GM19099 (cell line): Measurements from ENCODE around the gene EPHA6.

ENCODE experiments used
- POLR2A ChIP-seq: IDR thresholded peaks from 3 replicates; pipeline ENCODE4 v1.6.1; 2011; ENCODE audit warnings: low read depth; ENCODE audit not compliant: insufficient read length; ENCODE audit errors: extremely low read depth

The EPHA6 gene

GRCh38 chr3:96863129-96863740 is 48.8 kb downstream of the EPHA6 start:
- TF ChIP-seq POLR2A, result no peak

- no peak for TF ChIP-seq POLR2A
These were observed 51.2 kb downstream of the EPHA6 start for GRCh38 chr3:96865605-96866004.

- TF ChIP-seq POLR2A, result no peak
These were observed 54.9 kb downstream of the EPHA6 start for GRCh38 chr3:96869316-96869715.

- no peak for TF ChIP-seq POLR2A
These were observed 63.1 kb downstream of the EPHA6 start for GRCh38 chr3:96877510-96877909.

- no peak for TF ChIP-seq POLR2A
These were observed 85.6 kb downstream of the EPHA6 start for GRCh38 chr3:96900031-96900430.

- no peak for TF ChIP-seq POLR2A
These were observed 86.2 kb downstream of the EPHA6 start for GRCh38 chr3:96900566-96900965.

GRCh38 chr3:96915445-96915844 is 101.1 kb downstream of the EPHA6 start:
- no peak for TF ChIP-seq POLR2A

GRCh38 chr3:96931119-96931862 is 116.9 kb downstream of the EPHA6 start:
- no peak for TF ChIP-seq POLR2A

- TF ChIP-seq POLR2A, result no peak
These were observed 144.5 kb downstream of the EPHA6 start for GRCh38 chr3:96958856-96959255.

- no peak for TF ChIP-seq POLR2A
These were observed 145.1 kb downstream of the EPHA6 start for GRCh38 chr3:96959474-96959873.

GRCh38 chr3:96959901-96960641 is 145.7 kb downstream of the EPHA6 start:
- TF ChIP-seq POLR2A, result no peak

GRCh38 chr3:96960661-96961330 is 146.4 kb downstream of the EPHA6 start:
- no peak for TF ChIP-seq POLR2A

- no peak for TF ChIP-seq POLR2A
These were observed 147.2 kb downstream of the EPHA6 start for GRCh38 chr3:96961576-96961975.

GRCh38 chr3:96966181-96966929 is 152.0 kb downstream of the EPHA6 start:
- no peak for TF ChIP-seq POLR2A

GRCh38 chr3:96970211-96970610 is 155.8 kb downstream of the EPHA6 start:
- no peak for TF ChIP-seq POLR2A
